Neural cell (in vitro differentiated cells): Measurements from ENCODE around the gene PCDHB14.
"Not testable (repeated sequence)": the region's sequence is repeated elsewhere in the genome, so short reads cannot be mapped to it uniquely, and the experiment has no call there.

Source experiments
- EP300 ChIP-seq: fragments of 450-650 bp; conservative IDR thresholded peaks from 2 replicates; pipeline ENCODE4 v1.6.1; 2014; ENCODE audit warnings: antibody characterized with exemption, mild to moderate bottlenecking, moderate library complexity; ENCODE audit not compliant: poor library complexity, severe bottlenecking
- EZH2 ChIP-seq: fragments of 200-600, 300-800 bp; shearing (Covaris generic), sonication (generic); IDR thresholded peaks from 2 replicates; pipeline ENCODE4 v1.6.1; 2014; ENCODE audit warnings: antibody characterized with exemption, low read length, borderline replicate concordance, mild to moderate bottlenecking; ENCODE audit not compliant: insufficient read depth, poor library complexity, severe bottlenecking
- POLR2AphosphoS5 ChIP-seq: IDR thresholded peaks from 2 replicates; pipeline ENCODE4 v1.6.1; 2012
- RAD21 ChIP-seq: fragments of 450-650 bp; conservative IDR thresholded peaks from 2 replicates; pipeline ENCODE4 v1.6.1; 2014; ENCODE audit warnings: antibody characterized with exemption, mild to moderate bottlenecking, moderate library complexity
- REST ChIP-seq: IDR thresholded peaks from 2 replicates; pipeline ENCODE4 v1.6.1; 2012; ENCODE audit warnings: borderline replicate concordance
- SMC3 ChIP-seq: fragments of 450-650 bp; conservative IDR thresholded peaks from 2 replicates; pipeline ENCODE4 v1.6.1; 2014; ENCODE audit warnings: antibody characterized with exemption, mild to moderate bottlenecking, moderate library complexity; ENCODE audit not compliant: poor library complexity
- TAF1 ChIP-seq: IDR thresholded peaks from 2 replicates; pipeline ENCODE4 v1.6.1; 2012; ENCODE audit warnings: low read depth
- TF ChIP-seq, protein P1 (sequence below): fragments of 450-650 bp; IDR thresholded peaks from 2 replicates; pipeline ENCODE4 v1.5.1; 2014; ENCODE audit warnings: antibody characterized with exemption, mild to moderate bottlenecking, moderate library complexity; ENCODE audit not compliant: poor library complexity, severe bottlenecking

GRCh38 chr5:141210281-141210680 lies 12.9 kb upstream of the PCDHB14 start:
- TF ChIP-seq, protein P1, sequence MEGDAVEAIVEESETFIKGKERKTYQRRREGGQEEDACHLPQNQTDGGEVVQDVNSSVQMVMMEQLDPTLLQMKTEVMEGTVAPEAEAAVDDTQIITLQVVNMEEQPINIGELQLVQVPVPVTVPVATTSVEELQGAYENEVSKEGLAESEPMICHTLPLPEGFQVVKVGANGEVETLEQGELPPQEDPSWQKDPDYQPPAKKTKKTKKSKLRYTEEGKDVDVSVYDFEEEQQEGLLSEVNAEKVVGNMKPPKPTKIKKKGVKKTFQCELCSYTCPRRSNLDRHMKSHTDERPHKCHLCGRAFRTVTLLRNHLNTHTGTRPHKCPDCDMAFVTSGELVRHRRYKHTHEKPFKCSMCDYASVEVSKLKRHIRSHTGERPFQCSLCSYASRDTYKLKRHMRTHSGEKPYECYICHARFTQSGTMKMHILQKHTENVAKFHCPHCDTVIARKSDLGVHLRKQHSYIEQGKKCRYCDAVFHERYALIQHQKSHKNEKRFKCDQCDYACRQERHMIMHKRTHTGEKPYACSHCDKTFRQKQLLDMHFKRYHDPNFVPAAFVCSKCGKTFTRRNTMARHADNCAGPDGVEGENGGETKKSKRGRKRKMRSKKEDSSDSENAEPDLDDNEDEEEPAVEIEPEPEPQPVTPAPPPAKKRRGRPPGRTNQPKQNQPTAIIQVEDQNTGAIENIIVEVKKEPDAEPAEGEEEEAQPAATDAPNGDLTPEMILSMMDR, result not testable (repeated sequence)
- not testable (repeated sequence) for TF ChIP-seq POLR2AphosphoS5, REST, EZH2, TAF1, SMC3, EP300, RAD21
